Measurements from ENCODE around the gene PDXP.

DNA sequence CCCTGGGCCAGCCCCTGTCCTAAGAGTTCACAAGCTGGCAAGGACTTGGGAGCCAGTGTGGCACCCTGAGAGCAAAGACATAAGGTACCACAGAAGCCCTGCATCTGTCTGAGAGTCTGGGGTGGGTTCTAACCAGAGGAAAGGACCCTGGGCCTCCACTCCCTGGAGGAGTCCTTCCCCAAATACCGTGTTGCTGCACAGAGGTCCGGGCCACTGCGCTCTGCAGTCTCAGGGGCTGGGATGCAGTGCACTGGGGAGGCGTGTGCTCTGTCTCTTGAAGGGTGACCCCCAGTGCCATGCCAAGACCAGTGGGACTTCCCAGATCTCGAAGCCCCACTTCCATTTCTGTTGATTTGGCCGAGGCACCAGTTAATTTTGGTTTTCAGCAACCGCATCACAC lies 23.4 kb upstream of the PDXP start:
- TF ChIP-seq, protein P1, sequence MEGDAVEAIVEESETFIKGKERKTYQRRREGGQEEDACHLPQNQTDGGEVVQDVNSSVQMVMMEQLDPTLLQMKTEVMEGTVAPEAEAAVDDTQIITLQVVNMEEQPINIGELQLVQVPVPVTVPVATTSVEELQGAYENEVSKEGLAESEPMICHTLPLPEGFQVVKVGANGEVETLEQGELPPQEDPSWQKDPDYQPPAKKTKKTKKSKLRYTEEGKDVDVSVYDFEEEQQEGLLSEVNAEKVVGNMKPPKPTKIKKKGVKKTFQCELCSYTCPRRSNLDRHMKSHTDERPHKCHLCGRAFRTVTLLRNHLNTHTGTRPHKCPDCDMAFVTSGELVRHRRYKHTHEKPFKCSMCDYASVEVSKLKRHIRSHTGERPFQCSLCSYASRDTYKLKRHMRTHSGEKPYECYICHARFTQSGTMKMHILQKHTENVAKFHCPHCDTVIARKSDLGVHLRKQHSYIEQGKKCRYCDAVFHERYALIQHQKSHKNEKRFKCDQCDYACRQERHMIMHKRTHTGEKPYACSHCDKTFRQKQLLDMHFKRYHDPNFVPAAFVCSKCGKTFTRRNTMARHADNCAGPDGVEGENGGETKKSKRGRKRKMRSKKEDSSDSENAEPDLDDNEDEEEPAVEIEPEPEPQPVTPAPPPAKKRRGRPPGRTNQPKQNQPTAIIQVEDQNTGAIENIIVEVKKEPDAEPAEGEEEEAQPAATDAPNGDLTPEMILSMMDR (IDR thresholded peaks at IDR 0.05; ENCODE audit: low read length): no peak
- TF ChIP-seq EZH2 (optimal IDR thresholded peaks at IDR 0.05; ENCODE audit: low read depth, low read length): no peak
